Mammary epithelial cell (primary cell): Measurements from ENCODE around the gene CEP41.

Experiments used
- CTCF ChIP-seq, 2 donors: IDR thresholded peaks in 1 of 2; conservative IDR thresholded peaks in 1 of 2; 2 replicates each; pipeline ENCODE4 v1.5.1; 2011 to 2012; ENCODE audit warnings: inconsistent platforms in 2 of 2, low read length in 2 of 2, mild to moderate bottlenecking in 2 of 2, control low read depth in 1 of 2, low read depth in 1 of 2; ENCODE audit not compliant: insufficient read depth in 1 of 2; ENCODE audit errors: extremely low read depth in 1 of 2
- EZH2 ChIP-seq: IDR thresholded peaks from 2 replicates; pipeline ENCODE4 v1.6.1; 2012; ENCODE audit warnings: low read length, inconsistent platforms, borderline replicate concordance

- TF ChIP-seq CTCF (conservative IDR thresholded peaks at IDR 0.05 in 1 of 2, IDR thresholded peaks at IDR 0.05 in 1 of 2; ENCODE audit: extremely low read depth in 1 of 2, insufficient read depth in 1 of 2, low read depth in 1 of 2, low read length in 2 of 2) (no peak), EZH2 (no peak)
Observed at GRCh38 chr7:130383187-130383980, 57.4 kb downstream of the CEP41 start.
